Measurements from ENCODE around the gene MROH9. TPM values are rescaled to one million over a fixed set of nuclear protein-coding genes. Genes with fewer than 3 reads are reported as not detected.

The MROH9 gene
- total and polyA plus RNA-seq, 2 of the 8 experiments (the other 6 are each of a cell fraction or from before 2014, with no cell fraction given) = not detected

- no peak overlapping the region for H4K91ac ChIP-seq (replicated peaks; ENCODE audit: insufficient read length, low read length)
- H2BK5ac ChIP-seq (ENCODE audit: low read depth, low read length) = no peak overlapping the region
- WGBS, 2 experiments (ENCODE audit: extremely low coverage in 1 of 2, insufficient coverage in 1 of 2, insufficient read length in 1 of 2, insufficient replicate concordance in 2 of 2, low coverage in 1 of 2, low lambda C conversion rate in 2 of 2, missing lambda C conversion rate in 1 of 2) = 96% methylated on average over 2 of the region's 3 CpGs; no CpG with 5 or more reads in 1 of the 2 experiments
- H2BK15ac ChIP-seq (ENCODE audit: low read length) = no peak overlapping the region
- no peaks in the 10 kb centered on the region for H3K79me2 ChIP-seq (ENCODE audit: control insufficient read depth in 1 of 2, insufficient read depth in 2 of 2, low read length in 2 of 2)
- no peaks in the 10 kb centered on the region for H3K9me3 ChIP-seq (ENCODE audit: insufficient read depth in 2 of 2, low read depth in 1 of 2, low read length in 1 of 2)
- H4K5ac ChIP-seq (ENCODE audit: insufficient read length, low read depth, low read length) = no peak overlapping the region
- no peak overlapping the region for H2BK120ac ChIP-seq (replicated peaks; ENCODE audit: low read depth, low read length)
- no peaks in the 10 kb centered on the region for H3K4me1 ChIP-seq (replicated peaks in 1 of 4; ENCODE audit: control insufficient read depth in 3 of 4, insufficient read depth in 4 of 4, low read length in 3 of 4)
- H3K18ac ChIP-seq (ENCODE audit: extremely low read depth, low read length) = no peak overlapping the region; the same call in 1 of the 2 replicates
- no peaks in the 10 kb centered on the region for H3K36me3 ChIP-seq (ENCODE audit: control insufficient read depth in 2 of 4, insufficient read depth in 4 of 4, low read length in 3 of 4)
- no peaks in the 10 kb centered on the region for H3K79me1 ChIP-seq (ENCODE audit: low read depth, low read length)
- no peak overlapping the region for H2BK12ac ChIP-seq (ENCODE audit: low read depth, low read length)
- no peak overlapping the region for H2AK5ac ChIP-seq (ENCODE audit: low read depth, low read length)
- H3K23me2 ChIP-seq (ENCODE audit: low read depth, low read length) = no peaks in the 10 kb centered on the region
- no peaks in the 10 kb centered on the region for H3K27me3 ChIP-seq (replicated peaks in 1 of 4; ENCODE audit: control insufficient read depth in 3 of 4, extremely low read depth in 1 of 4, insufficient read depth in 3 of 4, low read length in 3 of 4)
- CTCF ChIA-PET (ENCODE audit: partially characterized antibody) = no interaction called here
- no peak overlapping the region for H3K4me3 ChIP-seq (ENCODE audit: extremely low read depth in 1 of 4, insufficient read depth in 2 of 4, low read depth in 3 of 4, low read length in 4 of 4)
- no peak overlapping the region for H3K14ac ChIP-seq (ENCODE audit: insufficient read length)
- no peak overlapping the region for H2AFZ ChIP-seq (ENCODE audit: low read length)
- no peak overlapping the region for H2BK20ac ChIP-seq (ENCODE audit: low read length)
- no peak overlapping the region for H3K27ac ChIP-seq (ENCODE audit: low read depth, low read length)
- H3K9ac ChIP-seq (replicated peaks in 1 of 4; ENCODE audit: extremely low read depth in 1 of 4, low read depth in 3 of 4, low read length in 3 of 4) = no peak overlapping the region
- no peak overlapping the region for H3K56ac ChIP-seq (replicated peaks; ENCODE audit: insufficient read length, low read depth, low read length)
- POLR2A ChIA-PET (ENCODE audit: partially characterized antibody) = no interaction called here
- no peaks in the 10 kb centered on the region for H4K20me1 ChIP-seq (replicated peaks in 1 of 2; ENCODE audit: control insufficient read depth in 1 of 2, insufficient read depth in 2 of 2, low read length in 2 of 2)
- H3K4ac ChIP-seq (replicated peaks; ENCODE audit: insufficient read length, low read depth, low read length) = no peak overlapping the region
- DNase-seq (ENCODE audit: low read depth in 1 of 2, low spot score in 2 of 2) (no peak), FAIRE-seq (no peak)
- no peak overlapping the region for H3K23ac ChIP-seq (ENCODE audit: insufficient read length)
- H4K8ac ChIP-seq (ENCODE audit: extremely low read depth, insufficient read depth, low read length) = no peak overlapping the region
- no peak overlapping the region for H3K4me2 ChIP-seq (ENCODE audit: insufficient read depth in 1 of 2, low read depth in 2 of 2, low read length in 2 of 2)
- no peak for TF ChIP-seq SUZ12 (IDR thresholded peaks at IDR 0.05; ENCODE audit: low read length)
- TF ChIP-seq NRF1 (IDR thresholded peaks at IDR 0.05; ENCODE audit: low read depth, low read length) = no peak
- TF ChIP-seq TCF12 (IDR thresholded peaks at IDR 0.05; ENCODE audit: low read depth, low read length) = no peak
- TF ChIP-seq KDM1A (IDR thresholded peaks at IDR 0.05; ENCODE audit: borderline replicate concordance, low read length) = no peak
- TF ChIP-seq, protein P1, sequence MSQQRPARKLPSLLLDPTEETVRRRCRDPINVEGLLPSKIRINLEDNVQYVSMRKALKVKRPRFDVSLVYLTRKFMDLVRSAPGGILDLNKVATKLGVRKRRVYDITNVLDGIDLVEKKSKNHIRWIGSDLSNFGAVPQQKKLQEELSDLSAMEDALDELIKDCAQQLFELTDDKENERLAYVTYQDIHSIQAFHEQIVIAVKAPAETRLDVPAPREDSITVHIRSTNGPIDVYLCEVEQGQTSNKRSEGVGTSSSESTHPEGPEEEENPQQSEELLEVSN (IDR thresholded peaks at IDR 0.05) = no peak
- no peak for TF ChIP-seq POU5F1 (IDR thresholded peaks at IDR 0.05; ENCODE audit: low read depth, low read length)
- TF ChIP-seq, protein P2, sequence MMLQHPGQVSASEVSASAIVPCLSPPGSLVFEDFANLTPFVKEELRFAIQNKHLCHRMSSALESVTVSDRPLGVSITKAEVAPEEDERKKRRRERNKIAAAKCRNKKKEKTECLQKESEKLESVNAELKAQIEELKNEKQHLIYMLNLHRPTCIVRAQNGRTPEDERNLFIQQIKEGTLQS (IDR thresholded peaks at IDR 0.05; ENCODE audit: insufficient read depth, low read depth, low read length) = no peak
- TF ChIP-seq PHF8 (conservative IDR thresholded peaks at IDR 0.05; ENCODE audit: low read depth, low read length) = no peak
- TF ChIP-seq YY1 (IDR thresholded peaks at IDR 0.05; ENCODE audit: low read depth, low read length) = no peak
- no peak for TF ChIP-seq SP4 (IDR thresholded peaks at IDR 0.05; ENCODE audit: low read length)
- TF ChIP-seq SRF (IDR thresholded peaks at IDR 0.05; ENCODE audit: low read depth, low read length) = no peak
- TF ChIP-seq TAF1 (IDR thresholded peaks at IDR 0.05; ENCODE audit: low read depth, low read length) = no peak
- TF ChIP-seq KDM5A (IDR thresholded peaks at IDR 0.05; ENCODE audit: low read length) = no peak
- TF ChIP-seq GTF2F1 (IDR thresholded peaks at IDR 0.05; ENCODE audit: borderline replicate concordance, low read depth, low read length) = no peak
Measured at GRCh38 chr1:171055966-171056643, 120.8 kb downstream of the MROH9 start.
